ENCODE data around the gene CCL17.

The CCL17 gene

DNA sequence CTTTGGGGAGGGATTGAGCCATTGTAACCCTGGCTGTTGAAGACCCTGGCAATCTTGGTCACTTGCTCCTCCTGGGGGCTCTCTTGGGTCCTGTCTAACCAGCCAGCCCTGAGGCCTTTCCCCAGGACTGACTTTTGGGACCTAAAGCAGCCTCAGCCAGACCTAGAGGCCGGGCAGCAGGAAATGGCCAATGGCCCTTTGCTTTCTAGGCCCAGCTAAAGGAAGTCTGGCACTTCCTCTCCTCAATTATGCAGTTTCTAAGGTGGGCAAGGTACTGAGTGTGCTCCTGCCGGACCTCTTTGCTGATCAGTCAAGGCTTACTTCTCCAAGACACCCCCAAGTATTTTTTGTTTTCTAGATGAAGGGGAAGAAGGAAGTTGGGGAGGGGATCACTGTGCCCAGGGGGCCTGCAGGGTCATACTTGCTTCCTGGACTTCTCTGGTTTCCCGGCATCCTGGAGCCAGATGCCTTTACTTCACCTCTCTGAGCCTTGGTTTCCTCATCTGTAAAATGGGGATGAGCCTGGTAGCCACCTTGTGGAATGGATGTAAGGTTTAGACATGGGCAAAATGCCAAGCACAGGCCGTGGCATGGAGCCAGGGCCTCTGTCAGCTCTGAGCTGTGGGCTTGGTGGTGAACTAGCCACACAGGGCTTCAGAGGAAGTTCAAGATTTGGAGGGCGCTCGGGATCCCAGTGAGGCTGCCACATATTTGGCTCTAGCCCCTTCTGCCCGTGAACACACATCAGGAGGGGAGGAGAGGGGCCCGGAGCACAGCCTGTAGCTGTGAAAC lies 23.7 kb upstream of the CCL17 start:
- Histone ChIP-seq H3K36me3 (ENCODE audit: control insufficient read depth in 2 of 2, insufficient read depth in 2 of 2, low read length in 2 of 2) (peaks cover 0 to 4% of the 10 kb centered on the region in 2 donors), H3K9ac (ENCODE audit: low read length in 2 of 2) (no peak overlapping the region), H3K27ac (ENCODE audit: low read length) (no peak overlapping the region), H3K4me3 (ENCODE audit: low read length in 2 of 2) (no peak overlapping the region), H3K4me1 (ENCODE audit: control insufficient read depth, insufficient read depth, low read length) (peaks cover 14% of the 10 kb centered on the region), H3K9me3 (ENCODE audit: control insufficient read depth in 2 of 2, low read length in 2 of 2) (no peaks in the 10 kb centered on the region), H3K27me3 (ENCODE audit: control insufficient read depth in 1 of 2, insufficient read depth in 2 of 2, low read length in 2 of 2) (no peaks in the 10 kb centered on the region)

DNA sequence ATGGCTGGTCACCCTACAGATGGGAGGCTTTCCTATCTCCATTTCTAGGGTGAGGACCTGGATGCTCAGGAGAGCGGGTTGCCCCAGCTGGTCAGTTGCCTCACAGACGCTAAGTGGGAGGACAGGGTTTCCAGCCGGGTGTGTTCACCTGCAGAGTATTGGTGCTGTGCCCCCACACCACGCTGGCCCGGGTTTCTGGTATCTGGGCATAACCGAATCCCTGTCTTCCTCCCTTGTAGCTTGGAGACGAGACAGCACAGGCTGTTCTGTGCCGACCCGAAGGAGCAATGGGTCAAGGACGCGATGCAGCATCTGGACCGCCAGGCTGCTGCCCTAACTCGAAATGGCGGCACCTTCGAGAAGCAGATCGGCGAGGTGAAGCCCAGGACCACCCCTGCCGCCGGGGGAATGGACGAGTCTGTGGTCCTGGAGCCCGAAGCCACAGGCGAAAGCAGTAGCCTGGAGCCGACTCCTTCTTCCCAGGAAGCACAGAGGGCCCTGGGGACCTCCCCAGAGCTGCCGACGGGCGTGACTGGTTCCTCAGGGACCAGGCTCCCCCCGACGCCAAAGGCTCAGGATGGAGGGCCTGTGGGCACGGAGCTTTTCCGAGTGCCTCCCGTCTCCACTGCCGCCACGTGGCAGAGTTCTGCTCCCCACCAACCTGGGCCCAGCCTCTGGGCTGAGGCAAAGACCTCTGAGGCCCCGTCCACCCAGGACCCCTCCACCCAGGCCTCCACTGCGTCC lies 22.6 kb upstream of the CCL17 start:
- Histone ChIP-seq H3K4me1 (ENCODE audit: control insufficient read depth, insufficient read depth, low read length) (peaks cover 14% of the 10 kb centered on the region), H3K27me3 (ENCODE audit: control insufficient read depth in 1 of 2, insufficient read depth in 2 of 2, low read length in 2 of 2) (no peaks in the 10 kb centered on the region), H3K36me3 (ENCODE audit: control insufficient read depth in 2 of 2, insufficient read depth in 2 of 2, low read length in 2 of 2) (peaks cover 0 to 4% of the 10 kb centered on the region in 2 donors), H3K4me3 (ENCODE audit: low read length in 2 of 2) (no peak overlapping the region), H3K27ac (ENCODE audit: low read length) (no peak overlapping the region), H3K9ac (ENCODE audit: low read length in 2 of 2) (no peak overlapping the region), H3K9me3 (ENCODE audit: control insufficient read depth in 2 of 2, low read length in 2 of 2) (no peaks in the 10 kb centered on the region)

DNA sequence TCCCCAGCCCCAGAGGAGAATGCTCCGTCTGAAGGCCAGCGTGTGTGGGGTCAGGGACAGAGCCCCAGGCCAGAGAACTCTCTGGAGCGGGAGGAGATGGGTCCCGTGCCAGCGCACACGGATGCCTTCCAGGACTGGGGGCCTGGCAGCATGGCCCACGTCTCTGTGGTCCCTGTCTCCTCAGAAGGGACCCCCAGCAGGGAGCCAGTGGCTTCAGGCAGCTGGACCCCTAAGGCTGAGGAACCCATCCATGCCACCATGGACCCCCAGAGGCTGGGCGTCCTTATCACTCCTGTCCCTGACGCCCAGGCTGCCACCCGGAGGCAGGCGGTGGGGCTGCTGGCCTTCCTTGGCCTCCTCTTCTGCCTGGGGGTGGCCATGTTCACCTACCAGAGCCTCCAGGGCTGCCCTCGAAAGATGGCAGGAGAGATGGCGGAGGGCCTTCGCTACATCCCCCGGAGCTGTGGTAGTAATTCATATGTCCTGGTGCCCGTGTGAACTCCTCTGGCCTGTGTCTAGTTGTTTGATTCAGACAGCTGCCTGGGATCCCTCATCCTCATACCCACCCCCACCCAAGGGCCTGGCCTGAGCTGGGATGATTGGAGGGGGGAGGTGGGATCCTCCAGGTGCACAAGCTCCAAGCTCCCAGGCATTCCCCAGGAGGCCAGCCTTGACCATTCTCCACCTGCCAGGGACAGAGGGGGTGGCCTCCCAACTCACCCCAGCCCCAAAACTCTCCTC lies 21.9 kb upstream of the CCL17 start:
- Histone ChIP-seq H3K9me3 (ENCODE audit: control insufficient read depth in 2 of 2, low read length in 2 of 2) (no peaks in the 10 kb centered on the region), H3K4me1 (ENCODE audit: control insufficient read depth, insufficient read depth, low read length) (peaks cover 11% of the 10 kb centered on the region), H3K9ac (ENCODE audit: low read length in 2 of 2) (no peak overlapping the region), H3K27ac (ENCODE audit: low read length) (no peak overlapping the region), H3K27me3 (ENCODE audit: control insufficient read depth in 1 of 2, insufficient read depth in 2 of 2, low read length in 2 of 2) (no peaks in the 10 kb centered on the region), H3K4me3 (ENCODE audit: low read length in 2 of 2) (no peak overlapping the region), H3K36me3 (ENCODE audit: control insufficient read depth in 2 of 2, insufficient read depth in 2 of 2, low read length in 2 of 2) (peaks cover 0 to 4% of the 10 kb centered on the region in 2 donors)

DNA sequence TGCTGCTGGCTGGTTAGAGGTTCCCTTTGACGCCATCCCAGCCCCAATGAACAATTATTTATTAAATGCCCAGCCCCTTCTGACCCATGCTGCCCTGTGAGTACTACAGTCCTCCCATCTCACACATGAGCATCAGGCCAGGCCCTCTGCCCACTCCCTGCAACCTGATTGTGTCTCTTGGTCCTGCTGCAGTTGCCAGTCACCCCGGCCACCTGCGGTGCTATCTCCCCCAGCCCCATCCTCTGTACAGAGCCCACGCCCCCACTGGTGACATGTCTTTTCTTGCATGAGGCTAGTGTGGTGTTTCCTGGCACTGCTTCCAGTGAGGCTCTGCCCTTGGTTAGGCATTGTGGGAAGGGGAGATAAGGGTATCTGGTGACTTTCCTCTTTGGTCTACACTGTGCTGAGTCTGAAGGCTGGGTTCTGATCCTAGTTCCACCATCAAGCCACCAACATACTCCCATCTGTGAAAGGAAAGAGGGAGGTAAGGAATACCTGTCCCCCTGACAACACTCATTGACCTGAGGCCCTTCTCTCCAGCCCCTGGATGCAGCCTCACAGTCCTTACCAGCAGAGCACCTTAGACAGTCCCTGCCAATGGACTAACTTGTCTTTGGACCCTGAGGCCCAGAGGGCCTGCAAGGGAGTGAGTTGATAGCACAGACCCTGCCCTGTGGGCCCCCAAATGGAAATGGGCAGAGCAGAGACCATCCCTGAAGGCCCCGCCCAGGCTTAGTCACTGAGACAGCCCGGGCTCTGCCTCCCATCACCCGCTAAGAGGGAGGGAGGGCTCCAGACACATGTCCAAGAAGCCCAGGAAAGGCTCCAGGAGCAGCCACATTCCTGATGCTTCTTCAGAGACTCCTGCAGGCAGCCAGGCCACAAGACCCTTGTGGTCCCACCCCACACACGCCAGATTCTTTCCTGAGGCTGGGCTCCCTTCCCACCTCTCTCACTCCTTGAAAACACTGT lies 21.0 kb upstream of the CCL17 start:
- Histone ChIP-seq H3K4me1 (ENCODE audit: control insufficient read depth, insufficient read depth, low read length) (peaks cover 11% of the 10 kb centered on the region), H3K27me3 (ENCODE audit: control insufficient read depth in 1 of 2, insufficient read depth in 2 of 2, low read length in 2 of 2) (no peaks in the 10 kb centered on the region), H3K27ac (ENCODE audit: low read length) (no peak overlapping the region), H3K36me3 (ENCODE audit: control insufficient read depth in 2 of 2, insufficient read depth in 2 of 2, low read length in 2 of 2) (peaks cover 0 to 4% of the 10 kb centered on the region in 2 donors), H3K4me3 (ENCODE audit: low read length in 2 of 2) (no peak overlapping the region), H3K9me3 (ENCODE audit: control insufficient read depth in 2 of 2, low read length in 2 of 2) (no peaks in the 10 kb centered on the region), H3K9ac (ENCODE audit: low read length in 2 of 2) (no peak overlapping the region)

DNA sequence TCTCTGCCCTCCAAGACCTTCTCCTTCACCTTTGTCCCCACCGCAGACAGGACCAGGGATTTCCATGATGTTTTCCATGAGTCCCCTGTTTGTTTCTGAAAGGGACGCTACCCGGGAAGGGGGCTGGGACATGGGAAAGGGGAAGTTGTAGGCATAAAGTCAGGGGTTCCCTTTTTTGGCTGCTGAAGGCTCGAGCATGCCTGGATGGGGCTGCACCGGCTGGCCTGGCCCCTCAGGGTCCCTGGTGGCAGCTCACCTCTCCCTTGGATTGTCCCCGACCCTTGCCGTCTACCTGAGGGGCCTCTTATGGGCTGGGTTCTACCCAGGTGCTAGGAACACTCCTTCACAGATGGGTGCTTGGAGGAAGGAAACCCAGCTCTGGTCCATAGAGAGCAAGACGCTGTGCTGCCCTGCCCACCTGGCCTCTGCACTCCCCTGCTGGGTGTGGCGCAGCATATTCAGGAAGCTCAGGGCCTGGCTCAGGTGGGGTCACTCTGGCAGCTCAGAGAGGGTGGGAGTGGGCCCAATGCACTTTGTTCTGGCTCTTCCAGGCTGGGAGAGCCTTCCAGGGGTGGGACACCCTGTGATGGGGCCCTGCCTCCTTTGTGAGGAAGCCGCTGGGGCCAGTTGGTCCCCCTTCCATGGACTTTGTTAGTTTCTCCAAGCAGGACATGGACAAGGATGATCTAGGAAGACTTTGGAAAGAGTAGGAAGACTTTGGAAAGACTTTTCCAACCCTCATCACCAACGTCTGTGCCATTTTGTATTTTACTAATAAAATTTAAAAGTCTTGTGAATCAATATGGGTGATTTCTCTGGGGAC lies 20.1 kb upstream of the CCL17 start:
- no peak overlapping the region for H3K27ac ChIP-seq (ENCODE audit: low read length)
- peaks cover 0 to 3% of the 10 kb centered on the region in 2 donors for H3K36me3 ChIP-seq (ENCODE audit: control insufficient read depth in 2 of 2, insufficient read depth in 2 of 2, low read length in 2 of 2)
- no peaks in the 10 kb centered on the region for H3K27me3 ChIP-seq (ENCODE audit: control insufficient read depth in 1 of 2, insufficient read depth in 2 of 2, low read length in 2 of 2)
- H3K9me3 ChIP-seq (ENCODE audit: control insufficient read depth in 2 of 2, low read length in 2 of 2): no peaks in the 10 kb centered on the region
- H3K4me3 ChIP-seq (ENCODE audit: low read length in 2 of 2): no peak overlapping the region
- no peak overlapping the region for H3K9ac ChIP-seq (ENCODE audit: low read length in 2 of 2)
- H3K4me1 ChIP-seq (ENCODE audit: control insufficient read depth, insufficient read depth, low read length): peaks cover 11% of the 10 kb centered on the region

DNA sequence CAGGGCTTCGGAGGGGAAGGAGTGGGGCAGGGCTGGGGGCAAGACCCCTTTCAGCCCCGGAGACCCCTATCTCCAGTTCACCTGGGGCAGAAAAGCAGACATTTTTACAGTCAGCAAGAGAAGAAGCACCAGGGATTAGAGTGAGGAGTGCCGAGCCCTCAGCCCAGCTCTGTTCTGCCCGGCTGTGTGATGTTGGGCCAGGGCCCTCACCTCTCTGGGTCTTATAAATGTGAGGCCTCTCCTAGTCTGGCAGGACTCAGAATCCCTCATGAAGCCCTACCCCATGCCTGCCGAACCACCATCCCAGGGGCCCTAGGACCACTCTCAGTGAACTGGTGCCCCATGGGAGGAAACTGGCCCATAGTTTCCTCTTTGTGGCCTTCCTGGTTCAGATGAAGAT lies 19.5 kb upstream of the CCL17 start:
- H3K9ac ChIP-seq (ENCODE audit: low read length in 2 of 2): no peak overlapping the region
- H3K4me3 ChIP-seq (ENCODE audit: low read length in 2 of 2): no peak overlapping the region
- peaks cover 11% of the 10 kb centered on the region for H3K4me1 ChIP-seq (ENCODE audit: control insufficient read depth, insufficient read depth, low read length)
- H3K27ac ChIP-seq (ENCODE audit: low read length): no peak overlapping the region
- H3K9me3 ChIP-seq (ENCODE audit: control insufficient read depth in 2 of 2, low read length in 2 of 2): no peaks in the 10 kb centered on the region
- no peaks in the 10 kb centered on the region for H3K27me3 ChIP-seq (ENCODE audit: control insufficient read depth in 1 of 2, insufficient read depth in 2 of 2, low read length in 2 of 2)
- H3K36me3 ChIP-seq (ENCODE audit: control insufficient read depth in 2 of 2, insufficient read depth in 2 of 2, low read length in 2 of 2): no peaks in the 10 kb centered on the region

DNA sequence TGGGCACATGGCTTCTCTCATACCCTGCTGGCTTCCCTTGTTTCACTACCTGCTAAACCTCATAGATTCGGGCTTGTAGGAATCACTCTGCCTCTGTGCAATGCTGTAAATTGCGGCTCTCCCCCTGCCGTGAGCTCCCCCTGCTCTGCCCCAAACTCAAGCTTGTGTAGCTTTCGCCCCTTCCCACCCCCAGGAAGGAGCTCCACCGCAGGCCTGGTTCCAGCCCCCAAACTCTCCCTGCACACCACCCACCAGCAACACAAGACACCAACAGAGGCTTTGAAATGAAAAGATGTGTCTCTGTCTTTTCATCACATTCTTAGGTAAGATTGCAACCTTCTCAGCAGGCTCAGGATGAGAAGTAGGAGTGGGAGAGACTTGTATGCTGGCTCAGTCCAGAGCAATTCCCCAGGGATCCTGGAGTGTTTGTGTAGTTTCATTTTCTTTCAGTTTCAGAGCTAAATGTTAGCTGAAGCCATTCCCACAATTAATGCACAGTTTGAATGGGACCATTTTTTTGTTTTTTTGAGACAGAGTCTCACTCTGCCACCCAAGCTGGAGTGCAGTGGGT lies 18.1 kb upstream of the CCL17 start:
- H3K4me1 ChIP-seq (ENCODE audit: control insufficient read depth, insufficient read depth, low read length): peaks cover 7% of the 10 kb centered on the region
- no peak overlapping the region for H3K27ac ChIP-seq (ENCODE audit: low read length)
- H3K27me3 ChIP-seq (ENCODE audit: control insufficient read depth in 1 of 2, insufficient read depth in 2 of 2, low read length in 2 of 2): no peaks in the 10 kb centered on the region
- H3K4me3 ChIP-seq (ENCODE audit: low read length in 2 of 2): no peak overlapping the region
- H3K9me3 ChIP-seq (ENCODE audit: control insufficient read depth in 2 of 2, low read length in 2 of 2): no peaks in the 10 kb centered on the region
- no peak overlapping the region for H3K9ac ChIP-seq (ENCODE audit: low read length in 2 of 2)
- H3K36me3 ChIP-seq (ENCODE audit: control insufficient read depth in 2 of 2, insufficient read depth in 2 of 2, low read length in 2 of 2): no peaks in the 10 kb centered on the region

DNA sequence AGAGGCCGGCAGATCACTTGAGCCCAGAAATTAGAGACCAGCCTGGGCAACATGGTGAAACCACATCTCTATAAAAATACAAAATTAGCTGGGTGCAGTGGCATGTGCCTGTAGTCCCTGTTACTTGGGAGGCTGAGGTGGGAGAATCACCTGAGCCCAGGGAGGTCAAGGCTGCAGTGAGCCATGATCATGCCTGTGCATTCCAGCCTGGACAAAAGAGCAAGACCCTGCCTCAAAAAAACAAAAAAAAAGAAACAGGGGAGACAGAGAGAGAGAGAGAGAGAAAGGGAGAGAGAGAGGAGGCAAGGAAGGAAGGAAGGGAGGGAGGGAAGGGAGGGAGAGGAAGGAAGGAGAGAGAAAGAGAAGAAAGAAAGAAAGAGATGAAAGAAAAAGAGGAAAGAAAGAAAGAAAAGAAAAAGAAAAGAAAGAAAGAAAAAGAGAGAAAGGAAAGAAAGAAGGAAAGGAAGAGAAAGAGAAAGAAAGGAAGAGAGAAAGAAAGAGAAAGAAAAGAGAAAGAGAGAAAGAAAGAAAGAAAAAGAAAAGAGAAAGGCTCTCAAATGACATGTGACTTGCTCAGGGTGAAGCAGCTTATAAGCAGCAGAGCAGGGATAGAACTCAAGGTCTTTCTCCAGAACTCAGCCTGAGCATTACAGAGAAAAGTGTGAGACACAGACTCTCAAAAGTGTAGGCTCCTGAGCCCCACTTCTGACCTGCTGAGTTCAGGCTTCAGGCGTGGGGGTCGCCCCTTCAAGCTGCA lies 16.8 kb upstream of the CCL17 start:
- Histone ChIP-seq H3K4me1 (ENCODE audit: control insufficient read depth, insufficient read depth, low read length) (peaks cover 7% of the 10 kb centered on the region), H3K27me3 (ENCODE audit: control insufficient read depth in 1 of 2, insufficient read depth in 2 of 2, low read length in 2 of 2) (no peaks in the 10 kb centered on the region), H3K9ac (ENCODE audit: low read length in 2 of 2) (no peak overlapping the region), H3K27ac (ENCODE audit: low read length) (no peak overlapping the region), H3K4me3 (ENCODE audit: low read length in 2 of 2) (no peak overlapping the region), H3K9me3 (ENCODE audit: control insufficient read depth in 2 of 2, low read length in 2 of 2) (no peaks in the 10 kb centered on the region), H3K36me3 (ENCODE audit: control insufficient read depth in 2 of 2, insufficient read depth in 2 of 2, low read length in 2 of 2) (no peaks in the 10 kb centered on the region)
